IMR-90 (cell line): ENCODE data around the gene EID3.

Source experiments
- BHLHE40 ChIP-seq: fragments of 150-350 bp; IDR thresholded peaks from 2 replicates; pipeline ENCODE4 v1.6.1; 2016; ENCODE audit warnings: mild to moderate bottlenecking, low read depth, low read length
- MAFK ChIP-seq: IDR thresholded peaks from 2 replicates; pipeline ENCODE4 v1.6.1; 2012; ENCODE audit warnings: low read depth, low read length, improper control_type of control experiment
- MAZ ChIP-seq: IDR thresholded peaks from 2 replicates; pipeline ENCODE4 v1.6.1; 2012; ENCODE audit warnings: low read depth, mild to moderate bottlenecking, low read length, improper control_type of control experiment, moderate library complexity, borderline replicate concordance
- MXI1 ChIP-seq: IDR thresholded peaks from 2 replicates; pipeline ENCODE4 v1.6.1; 2012; ENCODE audit warnings: low read depth, mild to moderate bottlenecking, low read length, moderate library complexity, borderline replicate concordance
- POLR2A ChIP-seq: IDR thresholded peaks from 2 replicates; pipeline ENCODE4 v1.6.1; 2012; ENCODE audit warnings: mild to moderate bottlenecking, low read depth, low read length
- RAD21 ChIP-seq: IDR thresholded peaks from 2 replicates; pipeline ENCODE4 v1.6.1; 2012; ENCODE audit warnings: low read length, improper control_type of control experiment
- RCOR1 ChIP-seq: IDR thresholded peaks from 2 replicates; pipeline ENCODE4 v1.6.1; 2012; ENCODE audit warnings: mild to moderate bottlenecking, low read length, improper control_type of control experiment; ENCODE audit not compliant: insufficient replicate concordance
- TF ChIP-seq, protein P1 (sequence below): conservative IDR thresholded peaks from 2 replicates; pipeline ENCODE4 v1.5.1; 2012; ENCODE audit warnings: mild to moderate bottlenecking, low read depth, low read length, improper control_type of control experiment
- TF ChIP-seq, protein P2 (sequence below): fragments of 150-350 bp; IDR thresholded peaks from 2 replicates; pipeline ENCODE4 v1.6.1; 2017; ENCODE audit warnings: mild to moderate bottlenecking, antibody characterized with exemption, low read length, low read depth

DNA sequence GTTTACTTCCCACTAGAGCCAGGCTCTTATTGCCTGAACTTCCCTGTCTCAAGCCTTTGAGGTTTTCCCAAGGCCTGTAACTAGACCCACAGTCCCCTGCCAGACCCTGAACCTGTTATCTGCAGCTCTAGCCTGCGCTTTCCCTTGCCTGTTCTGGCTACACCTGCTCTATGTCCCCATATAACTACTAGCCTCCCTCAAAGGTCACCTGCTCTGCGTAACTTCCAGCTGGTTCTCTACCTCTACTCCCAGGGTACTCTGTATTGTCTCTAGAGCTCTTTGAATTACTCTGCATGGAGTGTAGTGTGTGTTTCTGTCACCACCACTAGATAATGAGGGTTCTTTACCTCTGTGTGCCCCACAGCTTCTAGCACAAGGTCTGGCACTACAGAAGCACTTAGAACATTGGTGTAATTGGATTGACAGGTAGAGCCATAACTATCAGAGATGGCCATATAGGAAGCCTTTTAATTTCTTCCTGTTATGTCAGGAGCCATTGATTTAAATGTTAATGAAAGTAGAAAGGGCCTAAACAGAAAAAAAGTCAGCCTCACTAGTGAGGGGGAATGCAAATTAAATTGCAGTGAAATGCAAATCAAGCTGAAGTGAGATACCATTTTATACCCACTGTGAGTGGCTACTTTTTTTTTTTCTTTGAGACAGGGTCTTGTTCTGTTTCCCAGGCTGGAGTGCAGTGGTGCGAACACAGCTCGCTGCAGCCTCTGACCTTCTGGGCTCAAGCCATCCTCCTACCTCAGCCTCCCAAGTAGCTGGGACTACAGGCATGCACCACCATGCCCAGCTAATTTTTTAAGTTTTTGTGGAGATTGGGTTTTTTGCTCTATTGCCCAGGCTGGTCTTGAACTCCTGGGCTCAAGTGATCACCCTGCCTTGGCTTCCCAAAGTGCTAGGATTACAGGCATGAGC is 47.8 kb downstream of the EID3 start:
- TF ChIP-seq POLR2A: no peak
- no peak for TF ChIP-seq MAFK
- TF ChIP-seq, protein P1, sequence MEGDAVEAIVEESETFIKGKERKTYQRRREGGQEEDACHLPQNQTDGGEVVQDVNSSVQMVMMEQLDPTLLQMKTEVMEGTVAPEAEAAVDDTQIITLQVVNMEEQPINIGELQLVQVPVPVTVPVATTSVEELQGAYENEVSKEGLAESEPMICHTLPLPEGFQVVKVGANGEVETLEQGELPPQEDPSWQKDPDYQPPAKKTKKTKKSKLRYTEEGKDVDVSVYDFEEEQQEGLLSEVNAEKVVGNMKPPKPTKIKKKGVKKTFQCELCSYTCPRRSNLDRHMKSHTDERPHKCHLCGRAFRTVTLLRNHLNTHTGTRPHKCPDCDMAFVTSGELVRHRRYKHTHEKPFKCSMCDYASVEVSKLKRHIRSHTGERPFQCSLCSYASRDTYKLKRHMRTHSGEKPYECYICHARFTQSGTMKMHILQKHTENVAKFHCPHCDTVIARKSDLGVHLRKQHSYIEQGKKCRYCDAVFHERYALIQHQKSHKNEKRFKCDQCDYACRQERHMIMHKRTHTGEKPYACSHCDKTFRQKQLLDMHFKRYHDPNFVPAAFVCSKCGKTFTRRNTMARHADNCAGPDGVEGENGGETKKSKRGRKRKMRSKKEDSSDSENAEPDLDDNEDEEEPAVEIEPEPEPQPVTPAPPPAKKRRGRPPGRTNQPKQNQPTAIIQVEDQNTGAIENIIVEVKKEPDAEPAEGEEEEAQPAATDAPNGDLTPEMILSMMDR: no peak
- no peak for TF ChIP-seq MAZ
- TF ChIP-seq, protein P2, sequence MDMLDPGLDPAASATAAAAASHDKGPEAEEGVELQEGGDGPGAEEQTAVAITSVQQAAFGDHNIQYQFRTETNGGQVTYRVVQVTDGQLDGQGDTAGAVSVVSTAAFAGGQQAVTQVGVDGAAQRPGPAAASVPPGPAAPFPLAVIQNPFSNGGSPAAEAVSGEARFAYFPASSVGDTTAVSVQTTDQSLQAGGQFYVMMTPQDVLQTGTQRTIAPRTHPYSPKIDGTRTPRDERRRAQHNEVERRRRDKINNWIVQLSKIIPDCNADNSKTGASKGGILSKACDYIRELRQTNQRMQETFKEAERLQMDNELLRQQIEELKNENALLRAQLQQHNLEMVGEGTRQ: no peak
- no peak for TF ChIP-seq MXI1
- TF ChIP-seq RAD21: no peak
- TF ChIP-seq BHLHE40: no peak
- TF ChIP-seq RCOR1: no peak
